ENCODE data around the gene MRPL33. TPM values are rescaled to one million over a fixed set of nuclear protein-coding genes. Genes with fewer than 3 reads are reported as not detected.

MRPL33 gene
- total and polyA plus RNA-seq, 2 experiments from 2014 or later, result 80.5 to 310 TPM

DNA sequence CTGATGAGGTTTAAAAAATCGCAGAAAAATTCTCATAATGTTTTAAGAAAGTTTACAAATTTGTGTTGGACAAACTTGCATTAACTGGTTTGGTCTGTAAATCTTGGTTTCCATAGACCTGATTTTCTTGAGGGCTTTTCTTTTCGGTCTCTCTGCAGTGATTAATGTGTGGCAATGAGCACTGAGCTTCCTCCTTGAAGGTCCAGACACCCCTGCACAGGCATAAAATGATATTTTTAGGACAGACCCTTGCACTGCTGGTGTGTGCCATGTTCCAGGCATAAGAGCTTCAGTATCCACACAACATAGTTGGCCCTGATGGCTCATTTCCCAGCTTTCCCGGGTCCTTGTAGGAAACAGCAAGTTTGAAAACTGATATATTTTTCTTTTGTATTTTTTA lies 33.7 kb downstream of the MRPL33 start:
- Histone ChIP-seq H3K36me3 (ENCODE audit: insufficient read depth) (no peaks in the 10 kb centered on the region), H3K9me2 (ENCODE audit: insufficient read depth) (no peaks in the 10 kb centered on the region), H3K4me1 (ENCODE audit: insufficient read depth) (no peaks in the 10 kb centered on the region), H3F3A (replicated peaks; ENCODE audit: low read depth) (no peaks in the 10 kb centered on the region), H3K27me3 (ENCODE audit: insufficient read depth) (no peaks in the 10 kb centered on the region), H3K4me3 (no peak overlapping the region), H3K79me2 (replicated peaks; ENCODE audit: insufficient read depth) (no peaks in the 10 kb centered on the region), H3K27ac (ENCODE audit: low read depth) (no peak overlapping the region), H2AFZ (no peak overlapping the region), H4K20me1 (replicated peaks; ENCODE audit: insufficient read depth) (no peaks in the 10 kb centered on the region), H3K4me2 (no peak overlapping the region)
- Mint-ChIP-seq H3K9me3 (no peaks in the 10 kb centered on the region), H3K4me1 (no peaks in the 10 kb centered on the region), H3K36me3 (ENCODE audit: low read depth) (no peaks in the 10 kb centered on the region), H3K4me3 (no peak overlapping the region), H3K27ac (no peak overlapping the region), H3K27me3 (ENCODE audit: insufficient read depth, low read depth, poor library complexity) (peaks cover 4% of the 10 kb centered on the region)
- ATAC-seq (no peak), DNase-seq (ENCODE audit: low spot score) (no peak)
- TF ChIP-seq, protein P1, sequence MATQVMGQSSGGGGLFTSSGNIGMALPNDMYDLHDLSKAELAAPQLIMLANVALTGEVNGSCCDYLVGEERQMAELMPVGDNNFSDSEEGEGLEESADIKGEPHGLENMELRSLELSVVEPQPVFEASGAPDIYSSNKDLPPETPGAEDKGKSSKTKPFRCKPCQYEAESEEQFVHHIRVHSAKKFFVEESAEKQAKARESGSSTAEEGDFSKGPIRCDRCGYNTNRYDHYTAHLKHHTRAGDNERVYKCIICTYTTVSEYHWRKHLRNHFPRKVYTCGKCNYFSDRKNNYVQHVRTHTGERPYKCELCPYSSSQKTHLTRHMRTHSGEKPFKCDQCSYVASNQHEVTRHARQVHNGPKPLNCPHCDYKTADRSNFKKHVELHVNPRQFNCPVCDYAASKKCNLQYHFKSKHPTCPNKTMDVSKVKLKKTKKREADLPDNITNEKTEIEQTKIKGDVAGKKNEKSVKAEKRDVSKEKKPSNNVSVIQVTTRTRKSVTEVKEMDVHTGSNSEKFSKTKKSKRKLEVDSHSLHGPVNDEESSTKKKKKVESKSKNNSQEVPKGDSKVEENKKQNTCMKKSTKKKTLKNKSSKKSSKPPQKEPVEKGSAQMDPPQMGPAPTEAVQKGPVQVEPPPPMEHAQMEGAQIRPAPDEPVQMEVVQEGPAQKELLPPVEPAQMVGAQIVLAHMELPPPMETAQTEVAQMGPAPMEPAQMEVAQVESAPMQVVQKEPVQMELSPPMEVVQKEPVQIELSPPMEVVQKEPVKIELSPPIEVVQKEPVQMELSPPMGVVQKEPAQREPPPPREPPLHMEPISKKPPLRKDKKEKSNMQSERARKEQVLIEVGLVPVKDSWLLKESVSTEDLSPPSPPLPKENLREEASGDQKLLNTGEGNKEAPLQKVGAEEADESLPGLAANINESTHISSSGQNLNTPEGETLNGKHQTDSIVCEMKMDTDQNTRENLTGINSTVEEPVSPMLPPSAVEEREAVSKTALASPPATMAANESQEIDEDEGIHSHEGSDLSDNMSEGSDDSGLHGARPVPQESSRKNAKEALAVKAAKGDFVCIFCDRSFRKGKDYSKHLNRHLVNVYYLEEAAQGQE (IDR thresholded peaks at IDR 0.05; ENCODE audit: unreplicated experiment), result no peak
- no peak for TF ChIP-seq JUNB (IDR thresholded peaks at IDR 0.05; ENCODE audit: unreplicated experiment)
- TF ChIP-seq CREB1 (CRISPR knock-in tag; IDR thresholded peaks at IDR 0.05; ENCODE audit: low read depth), result no peak
- TF ChIP-seq EZH2 (IDR thresholded peaks at IDR 0.05; ENCODE audit: low read depth, unreplicated experiment), result no peak
- TF ChIP-seq, protein P2, sequence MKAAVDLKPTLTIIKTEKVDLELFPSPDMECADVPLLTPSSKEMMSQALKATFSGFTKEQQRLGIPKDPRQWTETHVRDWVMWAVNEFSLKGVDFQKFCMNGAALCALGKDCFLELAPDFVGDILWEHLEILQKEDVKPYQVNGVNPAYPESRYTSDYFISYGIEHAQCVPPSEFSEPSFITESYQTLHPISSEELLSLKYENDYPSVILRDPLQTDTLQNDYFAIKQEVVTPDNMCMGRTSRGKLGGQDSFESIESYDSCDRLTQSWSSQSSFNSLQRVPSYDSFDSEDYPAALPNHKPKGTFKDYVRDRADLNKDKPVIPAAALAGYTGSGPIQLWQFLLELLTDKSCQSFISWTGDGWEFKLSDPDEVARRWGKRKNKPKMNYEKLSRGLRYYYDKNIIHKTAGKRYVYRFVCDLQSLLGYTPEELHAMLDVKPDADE (IDR thresholded peaks at IDR 0.05), result no peak
- TF ChIP-seq ZNF114 (CRISPR knock-in tag; IDR thresholded peaks at IDR 0.05), result no peak
- TF ChIP-seq CTCF (conservative IDR thresholded peaks at IDR 0.05; ENCODE audit: low read depth in 2 of 2), result no peak
- no peak for TF ChIP-seq EZH2phosphoT487 (IDR thresholded peaks at IDR 0.05; ENCODE audit: unreplicated experiment)
- TF ChIP-seq ZNF331 (CRISPR knock-in tag; IDR thresholded peaks at IDR 0.05; ENCODE audit: low read depth), result no peak
- no peak for TF ChIP-seq POLR2AphosphoS5 (IDR thresholded peaks at IDR 0.05; ENCODE audit: low read depth)
- TF ChIP-seq ZNF462 (CRISPR knock-in tag; IDR thresholded peaks at IDR 0.05), result no peak
- no peak for TF ChIP-seq NANOG (IDR thresholded peaks at IDR 0.05; ENCODE audit: borderline replicate concordance)
- TF ChIP-seq STAT1 (IDR thresholded peaks at IDR 0.05; ENCODE audit: unreplicated experiment), result no peak
